ENCODE results near the gene EIF5AL1.

GRCh38 chr10:79468015-79468560 lies 44.2 kb upstream of the EIF5AL1 start:
- no peak for TF ChIP-seq CTCF (IDR thresholded peaks at IDR 0.05)
- TF ChIP-seq POLR2A (IDR thresholded peaks at IDR 0.05) = no peak
